Type B pancreatic cell (in vitro differentiated cells): ENCODE data around the gene RPS3A. TPM values are rescaled to one million over a fixed set of nuclear protein-coding genes. Genes with fewer than 3 reads are reported as not detected.

Experiments used
- DNase-seq: peaks from one replicate; pipeline ENCODE4 v3.0.0; 2021; ENCODE audit warnings: mixed read lengths; ENCODE audit not compliant: unreplicated experiment; ENCODE audit errors: extremely low spot score
- H3K27ac Mint-ChIP-seq: 2 replicates; pipeline ENCODE4 v1.8.0; 2021; ENCODE audit warnings: mild to moderate bottlenecking, mixed read lengths
- H3K27me3 Mint-ChIP-seq: 2 replicates; pipeline ENCODE4 v1.8.0; 2021; ENCODE audit warnings: mixed read lengths
- H3K36me3 Mint-ChIP-seq: 2 replicates; pipeline ENCODE4 v1.8.0; 2021; ENCODE audit warnings: mixed read lengths
- H3K4me1 Mint-ChIP-seq: one replicate; pipeline ENCODE4 v1.8.0; 2021; ENCODE audit warnings: mixed read lengths; ENCODE audit not compliant: unreplicated experiment
- H3K4me3 Mint-ChIP-seq: 2 replicates; pipeline ENCODE4 v1.8.0; 2021; ENCODE audit warnings: mild to moderate bottlenecking, mixed read lengths
- H3K9me3 Mint-ChIP-seq: 2 replicates; pipeline ENCODE4 v1.8.0; 2021; ENCODE audit warnings: mixed read lengths
- total RNA-seq: library from RNA; stranded (reverse); gene quantifications from 2 replicates; pipeline ENCODE4 v1.2.1, GENCODE V29; 2021; ENCODE audit warnings: low replicate concordance
- TF ChIP-seq, protein P1 (sequence below): fragments of 200-600 bp; sonication (generic); conservative IDR thresholded peaks from 2 replicates; pipeline ENCODE4 v1.5.0; 2021; ENCODE audit warnings: antibody characterized with exemption, mild to moderate bottlenecking

The RPS3A gene
- total RNA-seq, 1 donor from 2014 or later, result 2,778 TPM

DNA sequence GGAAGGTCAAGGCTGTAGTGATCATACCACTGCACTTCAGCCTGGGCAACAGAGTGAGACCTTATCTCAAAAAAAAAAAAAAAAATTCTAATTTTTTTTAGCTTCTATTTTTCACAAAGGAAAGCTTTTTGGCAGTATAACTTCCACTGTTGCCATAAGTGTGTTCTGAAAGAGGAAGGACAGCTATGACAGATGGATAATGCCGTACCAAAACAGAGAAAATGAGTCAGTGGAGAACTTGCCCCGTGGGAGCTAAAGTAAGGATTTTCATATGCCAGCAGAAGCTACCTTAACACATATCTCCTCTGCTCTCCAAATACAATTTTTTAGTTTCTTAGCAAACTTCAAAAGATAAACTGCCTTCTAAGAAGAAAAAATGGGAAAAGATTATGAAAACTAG, 43.7 kb downstream of the RPS3A start:
- no peak for DNase-seq
- TF ChIP-seq, protein P1, sequence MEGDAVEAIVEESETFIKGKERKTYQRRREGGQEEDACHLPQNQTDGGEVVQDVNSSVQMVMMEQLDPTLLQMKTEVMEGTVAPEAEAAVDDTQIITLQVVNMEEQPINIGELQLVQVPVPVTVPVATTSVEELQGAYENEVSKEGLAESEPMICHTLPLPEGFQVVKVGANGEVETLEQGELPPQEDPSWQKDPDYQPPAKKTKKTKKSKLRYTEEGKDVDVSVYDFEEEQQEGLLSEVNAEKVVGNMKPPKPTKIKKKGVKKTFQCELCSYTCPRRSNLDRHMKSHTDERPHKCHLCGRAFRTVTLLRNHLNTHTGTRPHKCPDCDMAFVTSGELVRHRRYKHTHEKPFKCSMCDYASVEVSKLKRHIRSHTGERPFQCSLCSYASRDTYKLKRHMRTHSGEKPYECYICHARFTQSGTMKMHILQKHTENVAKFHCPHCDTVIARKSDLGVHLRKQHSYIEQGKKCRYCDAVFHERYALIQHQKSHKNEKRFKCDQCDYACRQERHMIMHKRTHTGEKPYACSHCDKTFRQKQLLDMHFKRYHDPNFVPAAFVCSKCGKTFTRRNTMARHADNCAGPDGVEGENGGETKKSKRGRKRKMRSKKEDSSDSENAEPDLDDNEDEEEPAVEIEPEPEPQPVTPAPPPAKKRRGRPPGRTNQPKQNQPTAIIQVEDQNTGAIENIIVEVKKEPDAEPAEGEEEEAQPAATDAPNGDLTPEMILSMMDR, result no peak
- H3K4me1 Mint-ChIP-seq, result no peaks in the 10 kb centered on the region
- no peak overlapping the region for H3K27ac Mint-ChIP-seq
- H3K27me3 Mint-ChIP-seq, result no peaks in the 10 kb centered on the region
- H3K36me3 Mint-ChIP-seq, result peaks cover 39% of the 10 kb centered on the region
- no peaks in the 10 kb centered on the region for H3K9me3 Mint-ChIP-seq
- H3K4me3 Mint-ChIP-seq, result no peak overlapping the region

DNA sequence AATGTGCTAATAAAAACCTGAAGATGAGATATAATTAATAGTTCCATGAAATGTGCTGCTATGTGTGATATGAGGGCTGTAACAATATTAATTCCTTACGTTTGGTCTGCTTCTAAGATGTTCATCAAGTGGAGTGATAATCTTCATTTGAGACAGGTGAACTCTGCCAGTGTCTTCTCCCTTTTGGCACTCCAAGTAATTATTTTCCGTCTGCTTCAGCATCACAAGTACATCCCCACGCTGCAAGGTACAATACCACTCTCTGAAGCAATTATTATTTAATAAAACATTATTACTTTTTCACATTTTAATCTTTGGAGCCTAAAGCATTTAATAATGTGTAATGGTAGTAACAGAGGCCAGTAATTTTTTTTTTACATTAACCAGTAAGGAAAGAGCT, 44.4 kb downstream of the RPS3A start:
- no peaks in the 10 kb centered on the region for H3K4me1 Mint-ChIP-seq
- H3K27me3 Mint-ChIP-seq, result no peaks in the 10 kb centered on the region
- no peak for DNase-seq
- H3K9me3 Mint-ChIP-seq, result no peaks in the 10 kb centered on the region
- H3K4me3 Mint-ChIP-seq, result no peak overlapping the region
- peaks cover 40% of the 10 kb centered on the region for H3K36me3 Mint-ChIP-seq
- TF ChIP-seq, protein P1, result no peak
- no peak overlapping the region for H3K27ac Mint-ChIP-seq

DNA sequence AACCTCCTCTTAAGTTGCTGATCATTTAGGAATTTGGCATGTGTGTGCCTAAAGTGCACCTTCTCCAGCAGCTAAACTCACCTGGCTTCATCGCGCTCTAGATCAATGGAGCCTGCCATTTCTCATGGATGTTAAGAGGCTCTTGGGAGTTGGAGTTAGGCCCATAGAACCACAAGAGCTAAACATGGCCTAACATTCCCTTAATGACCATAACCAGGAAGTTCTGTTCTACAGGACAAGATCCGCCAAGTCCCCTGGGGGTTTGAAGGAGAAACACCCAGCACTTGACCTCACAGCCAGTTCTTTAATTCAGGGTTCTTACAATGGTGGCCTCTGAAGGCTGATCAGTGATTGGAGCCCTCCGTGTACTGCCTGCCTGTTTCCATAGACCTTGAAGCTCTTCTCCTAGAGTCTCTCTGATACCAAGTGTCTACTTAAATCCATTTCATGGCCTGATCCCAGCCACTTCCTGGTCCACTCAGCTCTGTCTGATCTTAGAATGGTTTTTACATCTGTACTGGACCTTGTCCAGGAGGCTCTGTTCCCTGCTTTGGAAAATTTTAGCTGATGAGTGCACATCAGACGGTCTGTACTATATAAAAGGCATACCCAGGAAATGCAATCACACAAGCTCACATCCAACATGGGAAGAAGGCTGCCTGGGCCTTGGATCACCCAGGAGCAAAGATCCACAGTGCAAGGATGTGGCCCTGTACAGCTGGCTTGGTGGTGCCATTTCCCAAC, 45.1 kb downstream of the RPS3A start:
- Mint-ChIP-seq H3K27ac (no peak overlapping the region), H3K27me3 (no peaks in the 10 kb centered on the region), H3K4me3 (no peak overlapping the region), H3K36me3 (peaks cover 38% of the 10 kb centered on the region), H3K9me3 (no peaks in the 10 kb centered on the region), H3K4me1 (no peaks in the 10 kb centered on the region)
- no peak for DNase-seq
- TF ChIP-seq, protein P1, result no peak

DNA sequence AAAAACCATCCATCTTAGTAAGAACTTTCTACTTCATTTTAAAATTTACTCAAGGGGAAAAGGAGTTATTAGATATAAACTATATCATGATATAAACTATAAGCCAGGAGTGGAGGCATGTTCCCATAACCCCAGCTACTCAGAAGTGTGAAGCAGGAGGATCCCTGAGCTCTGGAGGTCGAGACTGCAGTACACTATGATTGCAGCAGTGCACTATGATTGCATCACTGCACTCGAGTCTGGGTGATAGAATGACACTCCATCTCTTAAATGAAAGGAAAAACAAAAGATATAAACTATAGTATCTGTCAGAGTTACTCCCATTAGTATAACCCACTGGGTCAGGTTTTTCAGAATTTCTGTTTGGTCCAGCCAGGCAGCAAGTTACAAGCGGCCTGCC, 47.6 kb downstream of the RPS3A start:
- Mint-ChIP-seq H3K9me3 (no peaks in the 10 kb centered on the region), H3K36me3 (peaks cover 31% of the 10 kb centered on the region), H3K4me1 (no peaks in the 10 kb centered on the region), H3K4me3 (no peak overlapping the region), H3K27ac (no peak overlapping the region), H3K27me3 (no peaks in the 10 kb centered on the region)
- TF ChIP-seq, protein P1, result no peak
- DNase-seq, result no peak

DNA sequence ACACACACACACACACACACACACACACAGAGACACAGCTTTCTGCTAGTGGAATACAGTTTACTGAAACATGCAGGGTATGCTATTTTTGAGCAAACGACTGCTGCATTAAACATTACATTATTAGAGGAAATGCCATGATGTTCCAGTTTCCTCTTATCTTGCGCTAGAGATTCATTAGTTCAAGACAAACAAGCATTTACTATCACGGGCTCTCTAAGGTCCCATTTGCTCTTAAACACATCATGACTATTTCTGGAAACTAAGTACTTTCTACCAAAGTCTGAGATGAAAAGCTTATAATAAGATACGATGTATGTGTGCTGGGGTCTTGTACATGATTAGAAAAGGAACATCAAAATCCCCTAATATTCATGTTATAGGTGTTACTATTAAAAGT, 48.8 kb downstream of the RPS3A start:
- Mint-ChIP-seq H3K4me3 (no peak overlapping the region), H3K27ac (no peak overlapping the region), H3K27me3 (no peaks in the 10 kb centered on the region), H3K4me1 (no peaks in the 10 kb centered on the region), H3K9me3 (no peaks in the 10 kb centered on the region), H3K36me3 (peaks cover 24% of the 10 kb centered on the region)
- no peak for DNase-seq
- TF ChIP-seq, protein P1, result no peak
